GM18907 (cell line): ENCODE results near the gene IFT81.
"Not testable (repeated sequence)": the region's sequence is repeated elsewhere in the genome, so short reads cannot be mapped to it uniquely, and the experiment has no call there.

Experiments
- ATAC-seq: cut with Tn5 transposase; IDR thresholded peaks from one replicate; pipeline ENCODE4 v1.9.1; 2021; ENCODE audit warnings: mild to moderate bottlenecking, moderate library complexity; ENCODE audit not compliant: unreplicated experiment

IFT81 gene

GRCh38 chr12:110244829-110245228 is 120.7 kb downstream of the IFT81 start:
- ATAC-seq, result no peak

GRCh38 chr12:110245369-110245772 is 121.2 kb downstream of the IFT81 start:
- no peak for ATAC-seq

GRCh38 chr12:110246636-110247339 is 122.6 kb downstream of the IFT81 start:
- ATAC-seq, result no peak

- no peak for ATAC-seq
These were observed 123.4 kb downstream of the IFT81 start for GRCh38 chr12:110247340-110248095.

GRCh38 chr12:110248096-110248447 is 123.9 kb downstream of the IFT81 start:
- ATAC-seq, result no peak

- no peak for ATAC-seq
These were observed 124.9 kb downstream of the IFT81 start for GRCh38 chr12:110249105-110249504.

- peak; percentile 65 for ATAC-seq
These were observed 125.6 kb downstream of the IFT81 start for GRCh38 chr12:110249716-110250225.

GRCh38 chr12:110251381-110251780 is 127.2 kb downstream of the IFT81 start:
- ATAC-seq, result no peak

- ATAC-seq, result no peak
These were observed 128.6 kb downstream of the IFT81 start for GRCh38 chr12:110252716-110253115.

- ATAC-seq, result no peak
These were observed 129.0 kb downstream of the IFT81 start for GRCh38 chr12:110253176-110253575.

GRCh38 chr12:110254971-110255540 is 130.9 kb downstream of the IFT81 start:
- ATAC-seq, result no peak

GRCh38 chr12:110255890-110256456 is 131.8 kb downstream of the IFT81 start:
- ATAC-seq, result not testable (repeated sequence)

- no peak for ATAC-seq
These were observed 132.7 kb downstream of the IFT81 start for GRCh38 chr12:110256780-110257431.

- ATAC-seq, result no peak
These were observed 134.3 kb downstream of the IFT81 start for GRCh38 chr12:110258466-110258865.

GRCh38 chr12:110262442-110263388 is 138.6 kb downstream of the IFT81 start:
- ATAC-seq, result no peak

GRCh38 chr12:110266381-110266960 is 142.3 kb downstream of the IFT81 start:
- no peak for ATAC-seq

- ATAC-seq, result no peak
These were observed 142.9 kb downstream of the IFT81 start for GRCh38 chr12:110266980-110267620.
